Calu3 (cell line): ENCODE data around the gene SNTG2. TPM values are rescaled to one million over a fixed set of nuclear protein-coding genes. Genes with fewer than 3 reads are reported as not detected.

Experiments used
- BruUV-seq: library from RNA; stranded (reverse); fragments of 400-500 nt; replicated peaks from 2 replicates; lab custom pipeline; 2021; lab: Mats Ljungman, UMichigan
- CTCF ChIA-PET: fragments of 300-600 bp; sonication (Branson Sonifier 250); formaldehyde crosslinking; loops from one replicate; lab custom pipeline; 2022; ENCODE audit warnings: antibody characterized with exemption; lab: Charles Lee
- DNase-seq: peaks from one replicate; pipeline ENCODE4 v3.0.0; 2022
- H3K27ac Mint-ChIP-seq: one replicate; pipeline ENCODE4 v1.8.0; 2022; ENCODE audit warnings: mixed read lengths; ENCODE audit not compliant: unreplicated experiment
- H3K27me3 Mint-ChIP-seq: one replicate; pipeline ENCODE4 v1.8.0; 2022; ENCODE audit warnings: mixed read lengths; ENCODE audit not compliant: unreplicated experiment
- H3K36me3 Mint-ChIP-seq: one replicate; pipeline ENCODE4 v1.8.0; 2022; ENCODE audit warnings: mild to moderate bottlenecking, moderate library complexity, mixed read lengths; ENCODE audit not compliant: insufficient read depth, unreplicated experiment
- H3K4me1 Mint-ChIP-seq: one replicate; pipeline ENCODE4 v1.8.0; 2022; ENCODE audit warnings: mild to moderate bottlenecking, low read depth, mixed read lengths; ENCODE audit not compliant: unreplicated experiment
- H3K4me3 Mint-ChIP-seq: one replicate; pipeline ENCODE4 v1.8.0; 2022; ENCODE audit warnings: mild to moderate bottlenecking, low read depth, moderate library complexity, mixed read lengths; ENCODE audit not compliant: unreplicated experiment
- H3K9me3 Mint-ChIP-seq: one replicate; pipeline ENCODE4 v1.8.0; 2022; ENCODE audit warnings: low read depth, mixed read lengths; ENCODE audit not compliant: unreplicated experiment
- CTCF ChIP-seq: fragments of 200-600 bp; IDR thresholded peaks from one replicate; pipeline ENCODE4 v1.8.0; 2022; ENCODE audit warnings: antibody characterized with exemption; ENCODE audit not compliant: unreplicated experiment
- intact Hi-C: fragments of 100-400 bp; cut with micrococcal nuclease; formaldehyde crosslinking; loops from one replicate; pipeline ENCODE4 v1.10.0; 2022; ENCODE audit not compliant: unreplicated experiment
- total RNA-seq: library from RNA; stranded (reverse); gene quantifications from 2 replicates; pipeline ENCODE4 v1.2.3, GENCODE V29; 2022

Gene SNTG2
- total RNA-seq, 1 experiment from 2014 or later: not detected

GRCh38 chr2:1231466-1232063, 280.9 kb downstream of the SNTG2 start:
- Mint-ChIP-seq H3K27ac (no peak overlapping the region), H3K4me3 (no peak overlapping the region), H3K36me3 (no peaks in the 10 kb centered on the region), H3K9me3 (peaks cover 5% of the 10 kb centered on the region), H3K27me3 (no peaks in the 10 kb centered on the region), H3K4me1 (no peaks in the 10 kb centered on the region)
- intact Hi-C loops: no loop called here
- no peak for DNase-seq
- TF ChIP-seq CTCF: no peak
- CTCF ChIA-PET: no interaction called here
- no TSS peak for BruUV-seq

- DNase-seq: no peak
- no peak overlapping the region for H3K4me3 Mint-ChIP-seq
- peaks cover 7% of the 10 kb centered on the region for H3K9me3 Mint-ChIP-seq
- H3K27me3 Mint-ChIP-seq: no peaks in the 10 kb centered on the region
- intact Hi-C loops: no loop called here
- H3K27ac Mint-ChIP-seq: no peak overlapping the region
- CTCF ChIA-PET: no interaction called here
- BruUV-seq: no TSS peak
- no peaks in the 10 kb centered on the region for H3K36me3 Mint-ChIP-seq
- no peak for TF ChIP-seq CTCF
- no peaks in the 10 kb centered on the region for H3K4me1 Mint-ChIP-seq
These were observed 282.6 kb downstream of the SNTG2 start for GRCh38 chr2:1233281-1233680.

- Mint-ChIP-seq H3K9me3 (peaks cover 8% of the 10 kb centered on the region), H3K27ac (no peak overlapping the region)
These were observed 284.2 kb downstream of the SNTG2 start for GRCh38 chr2:1234731-1235308.

GRCh38 chr2:1235806-1236205, 285.2 kb downstream of the SNTG2 start:
- Mint-ChIP-seq H3K27me3 (no peaks in the 10 kb centered on the region), H3K4me1 (no peaks in the 10 kb centered on the region), H3K4me3 (no peak overlapping the region), H3K27ac (no peak overlapping the region), H3K36me3 (no peaks in the 10 kb centered on the region), H3K9me3 (peaks cover 8% of the 10 kb centered on the region)
- CTCF ChIA-PET: no interaction called here
- no TSS peak for BruUV-seq
- intact Hi-C loops: no loop called here
- no peak for DNase-seq
- no peak for TF ChIP-seq CTCF

More at GRCh38 chr2:1234731-1235308, 284.2 kb downstream of the SNTG2 start:
- CTCF ChIA-PET: no interaction called here
- Mint-ChIP-seq H3K36me3 (no peaks in the 10 kb centered on the region), H3K4me1 (no peaks in the 10 kb centered on the region), H3K27me3 (no peaks in the 10 kb centered on the region), H3K4me3 (no peak overlapping the region)
- intact Hi-C loops: no loop called here
- TF ChIP-seq CTCF: no peak
- BruUV-seq: no TSS peak
- no peak for DNase-seq
